A673 (cell line): ENCODE data around the gene SPINK2. TPM values are rescaled to one million over a fixed set of nuclear protein-coding genes. Genes with fewer than 3 reads are reported as not detected.

Experiments
- BruUV-seq: library from RNA; stranded (reverse); fragments of 400-500 nt; replicated peaks from 2 replicates; lab custom pipeline; 2021; lab: Mats Ljungman, UMichigan
- CTCF ChIA-PET: fragments of 300-600 bp; sonication (Branson Sonifier 250); formaldehyde crosslinking; loops from one replicate; lab custom pipeline; 2022; ENCODE audit warnings: antibody characterized with exemption; lab: Charles Lee
- POLR2A ChIA-PET: fragments of 300-600 bp; sonication (Branson Sonifier 250); formaldehyde crosslinking; loops from one replicate; lab custom pipeline; 2022; ENCODE audit warnings: antibody characterized with exemption; ENCODE audit not compliant: low non-redundant PET; lab: Charles Lee
- DNase-seq: peaks from one replicate; pipeline ENCODE4 v3.0.0-alpha.2; 2015; ENCODE audit warnings: low spot score
- H3K27ac ChIP-seq: fragments of 200-600 bp; sonication (generic); 2 replicates; pipeline ENCODE4 v1.5.1; 2016; ENCODE audit warnings: mixed run types, low read depth, mild to moderate bottlenecking, mixed read lengths, antibody characterized with exemption, low read length; ENCODE audit not compliant: poor library complexity, severe bottlenecking
- H3K27me3 ChIP-seq: fragments of 200-600 bp; sonication (generic); replicated peaks from 2 replicates; pipeline ENCODE4 v1.6.1; 2017; ENCODE audit warnings: mixed run types, low read depth, mild to moderate bottlenecking, mixed read lengths, antibody characterized with exemption, low read length; ENCODE audit not compliant: insufficient read depth, poor library complexity
- H3K36me3 ChIP-seq: fragments of 200-600 bp; sonication (generic); 2 replicates; pipeline ENCODE4 v1.6.1; 2016; ENCODE audit warnings: mixed run types, mild to moderate bottlenecking, mixed read lengths, antibody characterized with exemption, low read length; ENCODE audit not compliant: insufficient read depth, poor library complexity, severe bottlenecking
- H3K4me1 ChIP-seq: fragments of 200-600 bp; sonication (generic); 2 replicates; pipeline ENCODE4 v1.6.1; 2017; ENCODE audit warnings: mixed run types, mild to moderate bottlenecking, mixed read lengths, antibody characterized with exemption, low read length; ENCODE audit not compliant: insufficient read depth, poor library complexity, severe bottlenecking
- H3K4me3 ChIP-seq: fragments of 200-600 bp; sonication (generic); 2 replicates; pipeline ENCODE4 v1.5.1; 2016; ENCODE audit warnings: low read depth, mixed run types, mild to moderate bottlenecking, mixed read lengths, low read length; ENCODE audit not compliant: poor library complexity, severe bottlenecking
- H3K9me3 ChIP-seq: fragments of 200-600 bp; sonication (generic); 2 replicates; pipeline ENCODE4 v1.6.1; 2016; ENCODE audit warnings: mixed run types, low read depth, mild to moderate bottlenecking, mixed read lengths, antibody characterized with exemption, low read length; ENCODE audit not compliant: poor library complexity, severe bottlenecking
- EZH2 ChIP-seq: fragments of 200-600 bp; sonication (generic); IDR thresholded peaks from 2 replicates; pipeline ENCODE4 v1.6.1; 2017; ENCODE audit warnings: borderline replicate concordance, low read depth, mild to moderate bottlenecking, mixed read lengths, antibody characterized with exemption, low read length; ENCODE audit not compliant: poor library complexity, severe bottlenecking
- intact Hi-C: fragments of 100-400 bp; cut with micrococcal nuclease; formaldehyde crosslinking; loops from one replicate; pipeline ENCODE4 v1.10.0; 2022; ENCODE audit not compliant: unreplicated experiment
- total RNA-seq: library from RNA; stranded (reverse); gene quantifications from 2 replicates; pipeline ENCODE4 v1.2.3, GENCODE V29; 2021
- TF ChIP-seq, protein P1 (sequence below): fragments of 300-800, 200-600 bp; sonication (generic); conservative IDR thresholded peaks from 2 replicates; pipeline ENCODE4 v1.5.1; 2017; ENCODE audit warnings: low read depth, mild to moderate bottlenecking, antibody characterized with exemption, low read length, moderate library complexity, mixed read lengths

Gene SPINK2
- total RNA-seq, 1 experiment from 2014 or later = not detected

GRCh38 chr4:56762484-56763250 is 58.8 kb downstream of the SPINK2 start:
- H3K9me3 ChIP-seq = no peaks in the 10 kb centered on the region
- no peaks in the 10 kb centered on the region for H3K4me1 ChIP-seq
- no peak overlapping the region for H3K4me3 ChIP-seq
- no peak for DNase-seq
- ChIA-PET CTCF (no interaction called here), POLR2A (no interaction called here)
- H3K27ac ChIP-seq = no peak overlapping the region
- H3K27me3 ChIP-seq = no peaks in the 10 kb centered on the region
- no TSS peak for BruUV-seq
- intact Hi-C loops = no loop called here
- TF ChIP-seq, protein P1, sequence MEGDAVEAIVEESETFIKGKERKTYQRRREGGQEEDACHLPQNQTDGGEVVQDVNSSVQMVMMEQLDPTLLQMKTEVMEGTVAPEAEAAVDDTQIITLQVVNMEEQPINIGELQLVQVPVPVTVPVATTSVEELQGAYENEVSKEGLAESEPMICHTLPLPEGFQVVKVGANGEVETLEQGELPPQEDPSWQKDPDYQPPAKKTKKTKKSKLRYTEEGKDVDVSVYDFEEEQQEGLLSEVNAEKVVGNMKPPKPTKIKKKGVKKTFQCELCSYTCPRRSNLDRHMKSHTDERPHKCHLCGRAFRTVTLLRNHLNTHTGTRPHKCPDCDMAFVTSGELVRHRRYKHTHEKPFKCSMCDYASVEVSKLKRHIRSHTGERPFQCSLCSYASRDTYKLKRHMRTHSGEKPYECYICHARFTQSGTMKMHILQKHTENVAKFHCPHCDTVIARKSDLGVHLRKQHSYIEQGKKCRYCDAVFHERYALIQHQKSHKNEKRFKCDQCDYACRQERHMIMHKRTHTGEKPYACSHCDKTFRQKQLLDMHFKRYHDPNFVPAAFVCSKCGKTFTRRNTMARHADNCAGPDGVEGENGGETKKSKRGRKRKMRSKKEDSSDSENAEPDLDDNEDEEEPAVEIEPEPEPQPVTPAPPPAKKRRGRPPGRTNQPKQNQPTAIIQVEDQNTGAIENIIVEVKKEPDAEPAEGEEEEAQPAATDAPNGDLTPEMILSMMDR = no peak
- TF ChIP-seq EZH2 = no peak
- H3K36me3 ChIP-seq = no peaks in the 10 kb centered on the region

DNA sequence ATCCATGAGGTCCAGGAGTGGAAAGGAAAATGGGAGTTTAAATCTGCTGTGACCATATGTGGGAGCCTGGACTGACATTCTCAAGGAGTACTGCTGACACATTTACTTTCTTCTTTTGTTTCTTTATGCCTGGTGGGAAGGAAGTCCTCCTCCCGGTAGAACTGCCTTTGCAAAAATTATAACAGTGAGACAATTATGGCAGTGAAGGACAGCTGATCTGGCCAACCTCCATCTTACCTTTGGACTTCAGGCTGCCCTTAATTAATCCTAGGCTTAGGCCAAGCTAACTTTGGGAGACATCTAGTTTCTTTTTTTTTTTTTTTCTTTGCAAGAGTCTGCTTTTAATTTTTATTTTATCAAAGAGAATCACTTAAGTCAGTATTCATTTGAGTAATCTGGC is 61.3 kb downstream of the SPINK2 start:
- Histone ChIP-seq H3K36me3 (no peaks in the 10 kb centered on the region), H3K9me3 (no peaks in the 10 kb centered on the region), H3K4me3 (no peak overlapping the region), H3K27ac (no peak overlapping the region), H3K27me3 (no peaks in the 10 kb centered on the region), H3K4me1 (no peaks in the 10 kb centered on the region)
- ChIA-PET POLR2A (no interaction called here), CTCF (no interaction called here)
- DNase-seq = no peak
- TF ChIP-seq, protein P1 = no peak
- no peak for TF ChIP-seq EZH2
- no TSS peak for BruUV-seq
- intact Hi-C loops = no loop called here

Other genes with a start within 250 kb of the SPINK2 start
- gene HOPX, start 140.4 kb downstream of the SPINK2 start, total RNA-seq = not detected in 2 replicates
- gene REST, start 86.2 kb upstream of the SPINK2 start, total RNA-seq = 23.7 and 24.6 TPM in 2 replicates
- gene NOA1, start 155.9 kb upstream of the SPINK2 start, total RNA-seq = 8.3 and 8.7 TPM in 2 replicates
- gene POLR2B, start 157.2 kb upstream of the SPINK2 start, total RNA-seq = 71.9 and 74.1 TPM in 2 replicates